Measurements from ENCODE around the gene TLR9. TPM values are rescaled to one million over a fixed set of nuclear protein-coding genes. Genes with fewer than 3 reads are reported as not detected.

Gene TLR9
- total RNA-seq, 4 donors from 2014 or later: 0.14 to 1.5 TPM; not detected in 2

GRCh38 chr3:52216585-52217408 is 8.6 kb downstream of the TLR9 start:
- no peak overlapping the region for H3K4me3 ChIP-seq
- TF ChIP-seq POLR2A (IDR thresholded peaks at IDR 0.05) (no peak), CTCF (IDR thresholded peaks at IDR 0.05) (no peak)
- no peaks in the 10 kb centered on the region for H3K27me3 ChIP-seq
- DNase-seq: peak; percentile 84 to 93
- peak overlapping the region; percentile 39 to 79 for H3K27ac ChIP-seq
- intact Hi-C loops (cut with DNase I; ENCODE audit: low total_unique reads): no loop called here
- no peaks in the 10 kb centered on the region for H3K36me3 ChIP-seq
- H3K4me1 ChIP-seq: peaks cover 4 to 10% of the 10 kb centered on the region in 2 donors
- H3K9me3 ChIP-seq: no peaks in the 10 kb centered on the region

- Histone ChIP-seq H3K4me3 (no peak overlapping the region), H3K9me3 (no peaks in the 10 kb centered on the region), H3K36me3 (no peaks in the 10 kb centered on the region), H3K27ac (no peak overlapping the region), H3K27me3 (no peaks in the 10 kb centered on the region), H3K4me1 (peaks cover 4 to 6% of the 10 kb centered on the region in 2 donors)
- intact Hi-C loops (cut with DNase I; ENCODE audit: low total_unique reads): no loop called here
- no peak for DNase-seq
- TF ChIP-seq CTCF (IDR thresholded peaks at IDR 0.05) (no peak), POLR2A (IDR thresholded peaks at IDR 0.05) (no peak)
Observed at GRCh38 chr3:52215351-52215750, 10.1 kb downstream of the TLR9 start.

DNA sequence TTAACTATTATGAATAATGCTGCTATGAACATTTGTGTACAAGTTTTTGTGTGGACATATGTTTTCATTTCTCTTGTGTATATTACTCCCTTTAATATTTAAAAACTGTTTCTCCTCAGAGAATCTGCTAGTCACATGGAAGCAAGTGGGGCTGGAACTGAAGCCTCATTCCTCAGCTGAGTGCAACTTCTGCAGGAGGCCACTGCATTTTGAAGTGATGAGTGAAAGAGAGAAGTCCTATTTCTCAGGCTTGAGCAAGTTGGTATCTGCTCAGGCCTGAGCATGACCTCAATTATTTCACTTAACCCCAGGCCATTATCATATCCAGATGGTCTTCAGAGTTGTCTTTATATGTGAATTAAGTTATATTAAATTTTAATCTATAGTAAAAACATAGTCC is 11.5 kb downstream of the TLR9 start:
- H3K4me1 ChIP-seq: peaks cover 4 to 6% of the 10 kb centered on the region in 2 donors
- no peaks in the 10 kb centered on the region for H3K36me3 ChIP-seq
- no peak for DNase-seq
- H3K27me3 ChIP-seq: no peaks in the 10 kb centered on the region
- H3K4me3 ChIP-seq: no peak overlapping the region
- TF ChIP-seq POLR2A (IDR thresholded peaks at IDR 0.05) (no peak), CTCF (IDR thresholded peaks at IDR 0.05) (no peak)
- no peaks in the 10 kb centered on the region for H3K9me3 ChIP-seq
- intact Hi-C loops (cut with DNase I; ENCODE audit: low total_unique reads): no loop called here
- H3K27ac ChIP-seq: no peak overlapping the region

DNA sequence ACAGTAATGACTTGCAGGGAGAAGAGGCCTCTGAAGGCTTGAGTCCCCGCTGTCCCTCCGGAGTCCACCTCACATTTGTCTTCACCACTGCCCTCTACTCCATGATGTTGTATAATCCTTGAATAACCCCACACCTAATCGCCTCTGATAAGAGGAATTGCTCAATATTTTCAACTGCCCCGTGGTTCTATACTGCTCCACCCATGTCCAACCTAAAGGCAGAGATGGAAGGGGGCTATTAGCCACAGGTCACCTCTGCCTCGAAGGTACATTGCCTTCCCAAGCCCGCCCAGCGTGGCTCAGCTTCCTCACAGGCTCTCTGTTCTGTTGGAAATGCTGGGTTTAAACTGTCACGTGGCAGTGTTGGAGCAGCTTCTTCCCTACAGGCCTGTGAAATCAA is 12.4 kb downstream of the TLR9 start:
- Histone ChIP-seq H3K9me3 (no peaks in the 10 kb centered on the region), H3K4me1 (peaks cover 4 to 6% of the 10 kb centered on the region in 2 donors), H3K36me3 (no peaks in the 10 kb centered on the region), H3K27ac (no peak overlapping the region), H3K27me3 (no peaks in the 10 kb centered on the region), H3K4me3 (no peak overlapping the region)
- no peak for TF ChIP-seq CTCF (IDR thresholded peaks at IDR 0.05)
- no peak for TF ChIP-seq POLR2A (IDR thresholded peaks at IDR 0.05)
- intact Hi-C loops (cut with DNase I; ENCODE audit: low total_unique reads): no loop called here
- no peak for DNase-seq

DNA sequence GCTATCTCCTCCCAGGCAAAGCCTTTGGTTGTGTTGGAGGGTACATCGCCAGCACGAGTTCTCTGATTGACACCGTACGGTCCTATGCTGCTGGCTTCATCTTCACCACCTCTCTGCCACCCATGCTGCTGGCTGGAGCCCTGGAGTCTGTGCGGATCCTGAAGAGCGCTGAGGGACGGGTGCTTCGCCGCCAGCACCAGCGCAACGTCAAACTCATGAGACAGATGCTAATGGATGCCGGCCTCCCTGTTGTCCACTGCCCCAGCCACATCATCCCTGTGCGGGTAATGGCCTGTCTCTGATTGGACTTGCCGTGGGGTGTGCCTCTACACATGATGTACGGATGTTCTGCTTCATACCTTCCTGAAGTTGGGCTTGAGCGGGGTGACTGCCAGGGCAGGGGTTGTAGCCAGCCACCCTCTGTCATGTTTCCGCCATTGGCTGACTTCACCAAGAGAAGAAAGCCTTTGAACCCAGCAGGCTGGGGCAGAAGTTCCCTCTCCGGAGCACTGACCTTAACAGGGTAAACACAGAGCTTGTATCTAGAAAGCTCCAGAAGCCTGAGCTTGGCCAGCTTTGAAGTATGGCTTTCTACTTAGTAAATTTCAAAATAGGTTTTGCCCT is 14.1 kb downstream of the TLR9 start:
- intact Hi-C loops (cut with DNase I; ENCODE audit: low total_unique reads): no loop called here
- no peaks in the 10 kb centered on the region for H3K36me3 ChIP-seq
- TF ChIP-seq CTCF (IDR thresholded peaks at IDR 0.05): no peak
- no peaks in the 10 kb centered on the region for H3K9me3 ChIP-seq
- no peak overlapping the region for H3K27ac ChIP-seq
- H3K4me3 ChIP-seq: no peak overlapping the region
- H3K4me1 ChIP-seq: peaks cover under 1 to 2% of the 10 kb centered on the region in 2 donors
- DNase-seq: no peak
- no peaks in the 10 kb centered on the region for H3K27me3 ChIP-seq

All from uterus (tissue), 4 donors.